Suppressor macrophage treated with lipopolysaccharide for 1 hour (primary cell): ENCODE measurements around the gene NPFF.
"Not testable (repeated sequence)": the region's sequence is repeated elsewhere in the genome, so short reads cannot be mapped to it uniquely, and the experiment has no call there.

Source experiments
- DNase-seq, 3 donors: peaks; one replicate each; pipeline ENCODE4 v3.0.0-alpha.2; 2020 to 2022

Gene NPFF, protein sequence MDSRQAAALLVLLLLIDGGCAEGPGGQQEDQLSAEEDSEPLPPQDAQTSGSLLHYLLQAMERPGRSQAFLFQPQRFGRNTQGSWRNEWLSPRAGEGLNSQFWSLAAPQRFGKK

DNA sequence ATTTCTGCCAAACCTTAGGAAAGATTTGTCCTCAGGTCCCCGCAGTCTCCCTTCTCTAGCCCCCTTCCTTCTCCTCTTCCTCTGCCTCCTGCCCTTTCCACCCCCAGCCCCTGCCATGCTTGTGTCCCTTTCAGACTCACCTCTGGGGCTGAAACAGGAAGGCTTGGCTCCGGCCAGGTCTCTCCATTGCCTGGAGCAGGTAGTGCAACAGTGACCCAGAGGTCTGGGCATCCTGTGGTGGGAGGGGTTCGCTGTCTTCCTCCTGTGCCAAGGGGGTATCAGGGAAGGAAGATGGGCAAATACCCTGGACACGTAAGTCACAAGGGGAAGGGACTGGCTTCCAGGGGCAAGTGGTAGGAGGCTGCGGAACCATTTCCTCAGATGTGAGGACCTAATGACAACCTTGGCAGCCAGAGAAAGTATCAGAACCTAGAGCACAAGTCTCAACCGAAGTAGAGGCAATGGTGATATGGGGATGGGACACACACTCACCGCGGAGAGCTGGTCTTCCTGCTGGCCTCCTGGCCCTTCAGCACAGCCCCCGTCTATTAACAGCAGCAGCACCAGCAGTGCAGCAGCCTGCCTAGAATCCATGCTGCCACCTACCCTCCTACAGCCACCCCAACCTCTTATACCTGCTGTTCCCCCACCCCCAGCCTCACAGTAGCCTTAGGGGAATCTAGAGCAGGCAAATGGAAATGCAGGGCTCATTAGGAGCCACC, at the start of gene NPFF:
TSS of gene NPFF (minus strand) at position 604 of the 722 bp plus-strand sequence. CDS start at position 594, 10 bp downstream.
- DNase-seq, result no peak

DNA sequence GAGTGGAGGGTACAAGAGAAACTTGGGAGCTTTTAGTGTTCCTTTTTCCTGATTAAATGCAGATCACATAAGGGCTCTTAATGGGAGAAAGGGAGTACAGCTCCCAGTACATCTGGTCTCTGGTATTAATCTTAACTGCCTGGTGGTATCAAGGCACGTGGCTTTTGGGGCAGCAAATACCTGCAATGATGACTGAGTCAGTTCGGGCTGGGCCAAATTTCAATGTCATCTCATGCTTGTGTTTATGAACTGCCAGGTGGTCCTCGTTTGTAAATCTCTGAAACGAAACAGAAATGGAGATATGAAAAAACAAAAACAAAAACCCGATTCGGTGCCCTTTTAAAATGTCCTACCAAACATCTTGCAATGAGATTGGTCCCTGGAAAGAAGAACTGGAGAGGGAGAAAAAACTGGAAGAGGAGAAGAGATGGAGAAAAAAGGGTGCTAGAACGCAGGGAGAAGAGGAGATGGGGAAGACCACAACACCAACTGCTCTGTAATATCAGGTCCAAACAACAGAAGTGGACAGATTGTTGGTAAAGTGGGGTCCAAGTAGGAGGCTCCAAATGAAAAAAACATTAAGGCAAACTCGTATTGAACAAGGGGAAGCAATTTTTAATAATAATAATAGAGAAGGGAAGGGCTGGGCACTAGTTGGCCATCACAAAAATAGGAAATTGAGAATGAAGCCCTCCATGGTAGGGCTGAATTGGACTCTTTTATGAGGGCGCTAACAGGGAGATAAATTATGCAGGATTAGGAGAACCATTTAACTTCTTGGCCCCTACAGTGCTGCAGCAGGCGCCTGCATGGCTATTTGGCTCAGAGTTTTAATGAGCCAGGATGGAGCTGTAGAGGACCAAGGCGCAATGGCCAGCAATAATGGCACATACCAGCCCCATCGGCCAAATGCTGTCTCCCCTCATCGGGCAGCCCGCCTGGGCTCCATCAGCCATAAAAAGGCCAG, 45.4 kb upstream of the NPFF start:
- no peak for DNase-seq

DNA sequence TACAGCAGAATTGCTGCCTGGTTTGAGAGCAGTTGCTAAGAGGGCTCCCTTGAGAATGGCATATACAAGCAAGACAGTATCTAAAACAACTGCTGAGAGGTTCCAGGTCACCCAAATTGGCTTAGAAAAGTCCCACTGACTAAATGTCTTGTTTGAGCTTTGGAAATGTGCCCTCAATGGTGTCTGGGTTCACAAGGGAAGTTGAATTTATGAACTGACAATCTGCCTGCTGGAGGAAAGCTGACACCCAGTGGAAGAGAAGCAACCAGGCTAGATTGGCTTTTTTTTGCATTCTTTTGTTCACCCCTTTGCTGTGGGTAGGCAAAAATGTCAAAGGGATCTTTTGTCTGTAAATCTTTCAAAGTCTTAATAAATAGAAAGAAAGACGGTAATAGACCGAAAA, 44.6 kb upstream of the NPFF start:
- DNase-seq, result no peak

DNA sequence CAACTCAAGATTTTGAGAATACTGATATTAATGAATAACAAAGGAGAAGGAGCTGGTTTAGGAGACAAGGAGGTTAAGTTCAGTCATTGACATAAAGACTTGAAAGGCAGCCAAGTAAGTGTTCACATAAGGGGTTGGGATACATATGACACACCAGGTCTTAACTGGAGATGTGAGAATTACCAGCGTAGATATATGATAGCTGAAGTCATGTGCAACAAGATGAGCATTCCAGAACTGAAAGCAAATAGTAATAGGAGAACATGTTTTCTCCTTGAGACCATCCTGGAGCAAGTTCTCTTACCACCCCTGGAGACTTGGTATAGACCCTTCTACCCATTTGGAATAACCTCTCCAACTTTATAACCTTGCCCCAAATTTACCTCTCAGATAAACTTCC, 43.3 kb upstream of the NPFF start:
- no peak for DNase-seq

DNA sequence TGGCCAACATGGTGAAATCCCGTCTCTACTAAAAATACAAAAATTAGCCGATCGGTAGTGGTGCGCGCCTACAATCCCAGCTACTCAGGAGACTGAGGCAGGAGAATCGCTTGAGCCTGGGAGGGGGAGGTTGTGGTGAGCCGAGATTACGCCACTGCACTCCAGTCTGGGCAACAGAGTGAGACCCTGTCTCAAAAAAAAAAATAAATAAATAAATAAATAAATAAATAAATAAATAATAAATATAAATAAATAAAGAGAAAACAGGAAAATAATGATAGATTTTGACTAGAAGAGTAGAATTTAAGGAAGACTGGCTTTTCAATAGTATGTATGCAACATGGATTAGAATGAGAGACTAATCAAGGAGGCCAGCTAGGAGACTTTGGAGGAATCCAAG, 42.8 kb upstream of the NPFF start:
- not testable (repeated sequence) for DNase-seq

DNA sequence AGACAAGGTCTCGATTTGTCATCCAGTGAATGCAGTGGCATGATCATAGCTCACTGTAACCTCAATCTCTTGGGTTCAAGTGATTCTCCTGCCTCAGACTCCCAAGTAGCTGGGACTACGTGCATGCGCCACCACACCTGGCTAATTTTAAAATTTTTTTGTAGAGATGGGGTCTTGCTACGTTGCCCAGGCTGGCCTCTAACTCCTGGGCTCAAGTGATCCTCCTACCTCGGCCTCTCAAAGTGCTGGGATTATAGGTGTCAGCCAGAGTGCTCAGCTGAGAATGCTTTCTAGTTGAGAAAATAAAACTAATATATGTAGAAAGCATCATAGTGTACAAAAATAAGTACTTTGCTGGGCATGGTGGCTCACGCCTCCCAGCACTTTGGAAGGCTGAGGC, 41.1 kb upstream of the NPFF start:
- not testable (repeated sequence) for DNase-seq

DNA sequence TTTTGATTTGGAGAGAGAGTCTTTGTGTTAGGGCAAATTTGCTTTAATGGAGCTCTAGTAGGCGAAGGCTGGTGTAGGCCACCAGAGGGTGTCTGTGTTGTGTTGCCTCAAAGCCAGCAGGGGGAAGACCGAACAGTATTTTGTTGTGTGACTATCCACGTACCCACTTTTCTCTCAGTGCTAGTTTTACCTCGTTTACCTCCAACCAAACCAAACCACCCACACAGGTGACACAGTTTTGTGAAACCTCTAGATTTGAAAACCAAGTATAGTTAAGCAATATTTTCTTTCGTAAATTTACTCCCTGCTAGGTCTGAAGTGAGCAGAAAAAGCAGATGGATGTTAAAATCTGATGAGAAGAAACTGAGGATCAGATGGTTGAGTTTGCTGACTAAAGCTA, 36.3 kb upstream of the NPFF start:
- peak; percentile 59 to 71 (median 69) for DNase-seq

DNA sequence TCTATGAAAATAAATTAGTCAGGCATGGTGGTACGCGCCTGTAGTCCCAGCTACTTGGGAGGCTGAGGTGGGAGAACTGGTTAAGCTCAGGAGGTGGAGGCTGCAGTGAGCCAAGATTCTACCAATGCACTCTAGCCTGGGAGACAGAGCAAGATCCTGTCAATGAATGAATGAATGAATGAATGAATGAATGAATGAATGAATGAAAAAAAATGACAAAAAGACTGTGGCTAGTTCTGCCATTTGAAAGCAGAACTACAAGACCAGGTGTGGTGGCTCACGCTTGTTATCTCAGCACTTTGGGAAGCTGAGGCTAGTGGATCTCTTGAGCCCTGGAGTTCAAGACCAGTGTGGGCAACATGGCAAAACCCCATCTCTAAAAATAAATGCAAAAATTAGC, 32.2 kb upstream of the NPFF start:
- DNase-seq, result no peak

DNA sequence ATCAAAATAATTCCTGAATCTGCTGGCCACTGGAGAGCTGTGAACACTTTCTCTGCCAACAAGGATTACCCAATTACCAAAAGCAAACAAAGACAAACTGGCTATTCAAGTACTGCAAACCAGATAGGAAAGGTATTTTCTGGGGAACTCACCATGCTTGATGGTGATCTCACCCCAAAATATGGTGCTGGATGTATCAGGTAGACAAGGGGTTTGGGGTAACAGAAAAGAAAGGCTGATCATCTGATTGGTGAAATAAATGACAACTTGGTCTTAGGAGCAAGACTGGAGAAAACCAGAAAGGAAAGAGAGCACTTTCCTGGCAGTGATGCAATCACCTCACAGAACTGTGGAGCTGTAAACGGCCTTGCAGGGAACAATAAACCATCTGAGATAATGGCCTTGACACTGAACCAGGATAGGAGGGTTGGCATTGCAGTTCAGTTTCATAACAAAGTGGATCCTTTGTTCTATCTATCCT, 31.0 kb upstream of the NPFF start:
- no peak for DNase-seq

DNA sequence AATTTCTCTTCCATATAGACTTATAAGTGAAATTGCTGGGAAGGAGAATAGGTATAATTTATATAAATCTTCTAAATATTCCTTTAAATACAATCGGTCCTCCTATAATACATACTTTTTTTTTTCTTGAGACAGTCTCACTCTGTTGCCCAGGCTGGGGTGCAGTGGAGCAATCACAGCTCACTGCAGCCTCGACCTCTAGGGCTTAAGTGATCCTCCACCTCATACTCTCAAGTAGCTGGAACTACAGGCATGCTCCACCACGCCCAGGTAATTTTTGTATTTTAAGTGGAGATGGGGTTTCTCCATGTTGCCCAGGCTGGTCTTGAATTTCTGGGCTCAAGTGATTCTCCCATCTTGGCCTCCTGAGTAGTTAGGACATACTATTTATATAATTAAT, 29.7 kb upstream of the NPFF start:
- no peak for DNase-seq

DNA sequence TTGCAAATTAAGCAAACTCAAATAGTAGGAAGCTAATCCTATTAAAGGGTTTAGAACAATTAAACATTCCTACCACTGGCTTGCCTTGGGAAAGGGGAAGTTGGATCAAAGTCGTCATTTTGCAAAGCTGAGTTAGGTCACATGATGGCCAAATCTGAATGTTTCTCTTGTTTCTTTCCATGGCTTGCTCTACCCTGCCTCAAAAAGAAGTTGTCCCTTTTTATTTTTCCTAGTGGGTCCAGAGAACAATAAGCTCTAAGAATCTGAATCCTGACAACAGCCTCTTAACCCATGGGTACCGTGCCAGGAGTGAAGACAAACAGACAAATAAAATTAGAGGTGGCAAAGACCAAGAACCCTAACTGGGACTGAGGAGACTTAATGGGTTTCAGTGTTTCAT, 26.2 kb upstream of the NPFF start:
- DNase-seq, result peak; percentile 53 to 64 (median 55)

DNA sequence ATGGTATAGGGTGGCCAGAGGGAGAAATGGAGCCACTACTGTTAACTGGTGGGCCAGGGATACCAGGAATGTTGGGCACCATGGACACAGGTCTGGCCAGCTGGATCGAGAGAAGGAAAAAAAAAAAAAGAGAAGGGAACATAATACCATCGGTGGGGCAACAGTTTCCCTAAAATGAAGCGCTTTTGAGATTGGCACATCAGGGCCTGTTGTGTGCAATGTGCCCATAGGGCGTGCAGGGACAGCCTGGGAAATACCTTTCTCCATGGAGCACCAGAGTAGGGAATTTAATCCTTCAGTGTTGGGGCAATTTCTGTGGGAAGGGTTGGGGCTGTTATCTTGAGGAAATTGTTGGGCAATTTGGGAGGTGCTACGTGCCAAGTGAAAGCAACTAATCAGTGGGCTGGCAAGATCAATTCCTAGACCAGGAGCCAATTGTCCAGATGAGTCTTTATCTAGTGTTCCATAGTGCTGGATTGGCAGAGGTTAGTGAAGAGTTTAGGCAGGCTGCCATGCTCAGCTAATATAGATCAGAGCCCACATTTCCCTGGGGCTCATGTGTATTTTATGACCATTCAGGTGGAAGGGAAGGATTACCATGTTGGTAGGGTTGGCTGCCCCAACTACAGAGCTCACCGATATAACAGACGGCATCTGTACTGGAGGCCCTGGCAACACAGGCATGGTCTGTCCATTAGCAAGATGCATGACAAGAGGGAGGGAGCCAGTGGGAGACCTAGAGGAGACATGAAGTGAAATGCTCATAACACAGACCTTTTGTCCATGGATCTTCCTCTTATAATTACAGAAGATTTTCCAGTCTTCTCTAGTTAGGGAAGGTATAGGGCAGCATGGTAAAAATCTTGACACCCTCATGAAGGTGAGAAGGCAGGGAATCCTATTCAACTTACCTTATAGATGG, 25.5 kb upstream of the NPFF start:
- DNase-seq, result no peak

DNA sequence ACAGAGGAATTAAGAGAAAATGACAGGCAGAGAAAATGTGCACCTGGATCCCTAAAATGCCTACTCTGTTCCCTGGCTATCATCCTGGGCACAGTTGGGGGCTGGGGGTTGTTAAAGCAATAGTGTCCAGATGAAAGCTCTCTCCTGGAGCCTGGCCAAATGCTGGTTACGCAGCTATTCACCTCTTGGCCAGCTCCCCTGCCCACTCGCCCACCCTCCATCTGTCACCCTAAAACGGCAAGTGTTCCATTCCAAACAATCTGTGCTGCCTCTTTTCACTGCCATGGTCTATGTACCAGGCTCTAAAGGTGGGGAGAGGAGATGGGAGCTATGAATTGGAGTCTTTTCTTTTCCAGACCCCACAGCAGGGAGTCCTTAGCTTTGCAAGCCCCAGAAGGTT, 24.7 kb upstream of the NPFF start:
- no peak for DNase-seq

DNA sequence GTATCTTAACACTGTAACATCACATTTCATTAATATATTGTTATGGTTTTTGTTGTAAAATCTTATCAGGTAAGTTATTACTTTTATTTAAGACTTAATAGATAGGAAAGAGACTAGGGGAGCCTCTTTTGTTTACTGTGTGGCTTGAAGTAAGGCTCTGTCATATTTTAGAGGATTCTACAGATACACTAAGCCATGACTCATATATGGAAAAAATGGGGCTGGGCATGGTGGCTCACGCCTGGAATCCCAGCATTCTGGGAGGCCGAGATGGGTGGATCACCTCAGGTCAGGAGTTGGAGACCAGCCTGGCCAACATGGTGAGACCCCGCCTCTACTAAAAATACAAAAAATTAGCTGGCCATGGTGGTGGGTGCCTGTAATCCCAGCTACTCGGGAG, 23.6 kb upstream of the NPFF start:
- no peak for DNase-seq

DNA sequence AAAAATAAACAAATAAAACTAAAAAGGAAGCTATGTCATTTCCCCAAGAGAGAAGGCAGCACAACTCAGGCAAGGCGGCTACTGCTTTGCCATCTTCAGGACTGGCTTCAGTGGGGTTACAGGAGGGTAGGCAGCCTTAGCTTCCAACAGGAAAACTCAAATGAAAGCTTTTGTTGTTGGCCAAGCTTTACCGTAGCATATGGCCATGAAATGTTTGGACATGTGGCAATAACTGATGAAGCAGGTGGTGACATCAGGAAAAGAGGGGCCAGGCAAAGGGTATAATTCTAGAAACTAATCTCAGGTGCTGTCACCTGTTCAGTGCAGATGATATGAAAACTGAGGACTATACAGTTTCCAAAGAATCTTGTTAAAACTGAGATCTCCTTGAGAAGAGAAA, 22.8 kb upstream of the NPFF start:
- DNase-seq, result no peak

DNA sequence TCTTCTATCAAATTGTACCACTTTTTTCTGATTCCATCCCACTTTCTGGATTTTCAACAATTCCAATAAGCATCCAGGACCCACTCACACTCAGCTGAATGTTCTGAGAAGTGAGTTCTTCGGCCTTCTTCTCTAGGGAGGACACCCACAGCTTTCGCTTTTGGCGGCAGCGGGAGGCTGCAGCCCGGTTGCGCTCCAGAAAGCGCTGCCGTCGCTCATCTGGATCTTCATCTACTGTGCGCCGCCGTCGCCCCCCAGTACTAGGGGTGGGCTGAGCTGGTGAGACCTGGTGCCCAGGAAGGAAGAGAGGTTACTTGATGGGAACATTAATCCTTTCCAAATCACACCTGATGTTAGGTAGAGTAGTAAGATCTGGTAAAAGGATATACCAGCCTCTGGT, 17.2 kb upstream of the NPFF start:
- DNase-seq, result no peak

DNA sequence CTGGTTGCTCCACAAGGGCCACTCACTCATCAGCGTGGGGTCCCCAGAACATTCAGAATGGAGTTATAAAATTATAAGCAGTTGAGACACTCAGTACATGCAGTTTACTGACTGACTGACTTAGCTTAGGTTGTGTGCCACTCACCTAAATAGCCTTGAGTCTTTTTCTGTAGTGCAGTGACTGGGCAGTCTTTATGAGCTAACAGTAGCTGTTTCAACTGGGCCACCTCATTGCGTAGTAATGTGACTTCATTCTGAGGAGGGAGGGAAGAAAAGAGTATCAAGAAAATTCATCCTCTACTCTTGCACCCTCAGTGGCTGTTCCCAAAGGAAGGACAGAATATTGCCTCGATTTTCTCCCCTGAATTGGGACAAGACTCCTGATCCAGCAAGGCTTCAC, 15.8 kb upstream of the NPFF start:
- no peak for DNase-seq

DNA sequence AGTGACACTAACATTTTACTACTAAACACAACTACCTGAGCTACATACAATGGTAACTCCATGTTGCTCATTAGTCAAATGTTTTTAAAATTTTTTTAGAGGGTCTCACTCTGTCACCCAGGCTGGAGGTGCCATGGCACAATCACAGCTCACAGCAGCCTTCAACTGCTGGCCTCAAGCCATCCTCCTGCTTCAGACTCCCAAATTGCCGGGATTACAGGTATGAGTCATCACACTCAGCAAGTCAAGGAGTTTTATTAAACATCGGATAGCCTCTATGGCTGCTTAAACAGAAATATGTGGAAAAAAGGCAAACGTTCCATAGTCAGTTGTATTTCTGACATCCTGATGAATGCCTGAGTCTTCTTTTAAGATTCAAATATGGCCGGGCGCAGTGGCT, 11.1 kb upstream of the NPFF start:
- DNase-seq, result no peak

DNA sequence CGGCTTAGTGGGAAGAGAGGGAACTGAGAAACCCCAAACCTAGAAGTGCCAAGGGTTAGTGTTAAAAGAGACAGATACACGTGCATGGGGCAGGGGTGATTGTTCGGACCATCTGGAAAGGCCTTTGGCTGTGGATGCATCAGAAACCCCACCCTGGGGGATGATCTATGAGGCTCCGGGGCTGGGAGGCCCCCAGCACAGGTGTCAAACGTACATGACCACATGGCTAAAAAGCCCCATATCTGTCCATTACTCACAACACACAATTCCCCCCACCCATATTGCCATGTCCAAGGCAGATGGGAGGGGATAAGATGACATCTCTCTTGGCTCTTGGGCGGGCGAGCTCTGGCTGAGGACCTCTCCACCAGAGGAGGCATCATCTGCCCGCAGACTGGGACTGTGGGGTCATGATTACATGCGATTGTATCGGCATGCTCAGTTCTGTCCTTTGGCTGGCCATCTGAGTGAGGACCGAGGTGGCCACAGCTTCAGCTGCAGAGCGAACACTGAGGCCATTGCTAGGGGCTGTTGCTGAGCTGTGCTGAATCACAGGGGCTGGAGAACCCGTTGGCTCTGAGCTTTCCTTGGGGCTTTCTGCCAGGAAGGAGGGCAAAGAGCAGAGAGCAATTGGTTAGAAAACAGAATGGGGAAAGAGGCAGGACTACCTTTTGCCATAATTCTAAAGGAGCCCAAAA, 9.6 kb upstream of the NPFF start:
- DNase-seq, result no peak

DNA sequence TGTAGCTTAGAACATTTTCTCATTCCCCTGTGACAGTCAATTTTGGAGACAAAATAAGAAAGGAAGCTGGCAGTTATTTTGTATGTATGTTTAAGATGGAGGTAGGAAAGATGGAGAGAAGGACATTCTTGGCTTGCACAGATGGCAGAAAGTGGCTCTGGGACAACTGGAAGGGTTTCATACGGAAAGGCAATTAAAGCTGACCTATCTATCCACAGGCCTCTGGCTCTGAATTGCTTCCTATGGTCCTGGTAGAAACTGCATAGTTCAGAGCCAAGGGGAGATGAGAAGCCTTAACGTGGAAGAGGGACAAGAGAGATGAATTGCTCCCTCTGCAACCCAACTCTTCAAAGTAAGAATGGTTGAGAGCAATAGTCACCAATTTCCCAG, 8.0 kb upstream of the NPFF start:
- DNase-seq, result no peak

DNA sequence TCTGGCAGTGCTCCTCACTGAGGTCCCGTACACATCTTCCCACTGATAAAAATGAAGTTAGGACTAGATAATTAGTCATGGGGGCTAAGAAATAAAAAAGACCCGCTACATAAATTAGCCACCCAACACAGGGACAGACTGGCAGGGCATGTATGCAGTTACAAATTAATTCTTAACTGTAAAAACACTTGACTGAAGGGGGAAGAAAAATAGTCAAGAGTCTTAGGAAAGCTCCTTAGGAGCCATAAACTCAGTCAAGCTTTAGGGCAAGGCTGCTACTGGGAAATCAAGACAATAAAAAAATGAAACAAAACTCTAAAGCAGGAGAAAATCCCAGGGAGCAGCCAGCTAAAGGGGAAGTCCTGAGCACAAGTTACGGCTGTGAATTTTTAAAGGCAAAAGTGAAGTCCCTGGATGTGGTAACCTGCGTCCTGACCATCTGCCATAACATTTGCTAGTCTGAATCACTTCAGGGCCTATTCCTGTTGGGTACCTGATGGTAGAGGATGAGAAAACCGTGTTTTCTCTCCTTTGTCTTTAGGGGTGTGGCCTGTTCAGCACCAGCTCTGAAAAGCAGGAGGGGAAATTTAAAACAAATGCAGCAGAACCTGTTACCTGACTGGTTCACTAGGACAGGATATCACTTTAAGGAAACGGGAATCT, 7.5 kb upstream of the NPFF start:
- DNase-seq, result peak in 1 of 3 donors; percentile 8
